HG03097 (cell line): Measurements from ENCODE around the gene TRIP6.
"Not testable (repeated sequence)": the region's sequence is repeated elsewhere in the genome, so short reads cannot be mapped to it uniquely, and the experiment has no call there.

Source experiments
- ATAC-seq: cut with Tn5 transposase; IDR thresholded peaks from one replicate; pipeline ENCODE4 v1.9.1; 2021; ENCODE audit not compliant: unreplicated experiment, low FRiP score

The TRIP6 gene

DNA sequence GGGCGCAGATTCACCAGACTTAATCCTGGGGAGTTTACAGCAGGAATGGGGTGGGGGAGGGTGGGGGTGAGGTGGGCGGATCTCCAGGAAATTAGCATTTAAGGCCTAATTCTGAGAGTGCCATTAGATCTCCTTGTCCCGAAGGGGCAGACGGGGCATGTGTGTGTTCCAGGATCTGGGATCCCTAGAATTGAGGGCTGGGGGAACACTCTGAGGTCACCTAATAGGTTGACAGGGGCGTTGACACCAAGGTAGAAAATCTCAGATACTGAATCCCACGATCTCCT lies 30.4 kb upstream of the TRIP6 start:
- ATAC-seq: no peak

GRCh38 chr7:100837099-100837836 lies 29.9 kb upstream of the TRIP6 start:
- ATAC-seq: no peak

- no peak for ATAC-seq
Observed at GRCh38 chr7:100839361-100839760, 27.8 kb upstream of the TRIP6 start.

DNA sequence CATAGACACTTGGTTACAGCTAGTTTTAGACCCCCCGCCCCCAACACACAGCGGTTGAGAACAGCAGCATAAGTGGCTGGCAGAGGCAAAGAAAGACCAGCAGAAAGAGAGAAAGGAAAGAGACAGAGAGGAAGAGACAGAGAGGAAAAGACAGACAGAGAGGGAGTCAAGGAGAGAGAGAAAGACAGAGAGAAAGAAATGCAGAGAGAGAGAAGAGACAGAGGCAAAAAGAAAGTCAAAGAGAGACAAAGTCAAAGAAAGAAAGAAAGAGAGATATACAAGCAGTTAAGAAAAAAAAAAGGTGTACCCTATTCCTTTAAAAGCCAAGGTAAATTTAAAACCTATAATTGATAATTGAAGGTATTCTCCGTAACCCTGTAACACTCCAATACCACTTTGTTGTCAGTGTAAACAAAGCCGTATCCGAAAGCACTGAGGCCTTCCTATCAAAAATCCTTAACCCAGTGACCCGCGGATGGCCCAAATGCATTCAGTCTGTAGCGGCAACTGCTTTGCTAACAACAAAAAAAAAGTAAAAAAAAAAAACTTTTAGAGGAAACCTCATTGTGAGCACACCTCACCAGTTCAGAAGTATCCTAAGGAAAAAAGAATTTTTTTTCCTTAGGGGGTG lies 26.6 kb upstream of the TRIP6 start:
- no peak for ATAC-seq

- ATAC-seq: no peak
Observed at GRCh38 chr7:100847360-100847759, 19.8 kb upstream of the TRIP6 start.

DNA sequence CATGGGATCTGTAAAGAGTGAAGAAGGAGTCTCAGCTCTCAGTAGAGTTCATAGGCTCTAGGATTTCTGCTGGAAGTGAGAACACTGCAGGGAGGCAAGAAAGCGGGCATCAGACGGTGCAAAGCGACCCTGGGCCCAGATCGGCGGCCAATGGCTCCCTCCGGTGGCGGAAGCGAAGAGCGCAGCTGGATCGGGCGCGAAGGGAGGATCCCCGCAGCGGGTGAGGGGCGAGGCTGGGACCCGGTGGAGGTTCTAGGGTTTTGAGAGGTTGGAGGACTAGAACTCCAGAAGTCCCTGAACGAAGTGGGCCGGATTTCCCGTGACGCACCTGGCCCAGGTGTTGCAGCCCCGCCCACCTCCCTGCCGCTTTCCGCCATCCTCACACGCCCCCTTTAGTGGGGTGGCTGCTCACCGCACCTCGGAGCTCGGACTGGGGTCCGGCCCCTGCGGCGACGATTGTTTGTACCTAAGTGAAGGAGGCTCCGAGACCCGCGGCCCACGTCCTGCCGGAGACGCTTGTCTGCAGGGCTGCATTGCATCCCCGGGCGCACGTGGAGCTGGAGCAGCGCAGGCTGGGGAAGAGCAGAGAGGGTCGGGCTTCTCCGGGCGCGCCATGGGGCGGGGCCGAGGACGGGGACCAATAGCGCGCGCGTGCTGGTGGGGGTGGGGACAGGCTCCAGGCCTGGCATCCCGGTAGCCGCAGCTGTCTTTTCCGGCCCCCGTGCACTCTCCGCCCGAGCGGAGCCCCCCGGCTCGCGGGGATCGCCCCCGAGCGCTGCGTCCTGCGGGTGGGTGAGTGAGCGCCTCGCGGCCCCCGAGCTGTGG lies 14.9 kb upstream of the TRIP6 start, which contains the start of gene SLC12A9:
Gene SLC12A9 (plus strand): TSS at position 666 of the 825 bp plus-strand sequence. CDS start 1,485 bp downstream, outside the sequence.
- peak; percentile 79 for ATAC-seq

DNA sequence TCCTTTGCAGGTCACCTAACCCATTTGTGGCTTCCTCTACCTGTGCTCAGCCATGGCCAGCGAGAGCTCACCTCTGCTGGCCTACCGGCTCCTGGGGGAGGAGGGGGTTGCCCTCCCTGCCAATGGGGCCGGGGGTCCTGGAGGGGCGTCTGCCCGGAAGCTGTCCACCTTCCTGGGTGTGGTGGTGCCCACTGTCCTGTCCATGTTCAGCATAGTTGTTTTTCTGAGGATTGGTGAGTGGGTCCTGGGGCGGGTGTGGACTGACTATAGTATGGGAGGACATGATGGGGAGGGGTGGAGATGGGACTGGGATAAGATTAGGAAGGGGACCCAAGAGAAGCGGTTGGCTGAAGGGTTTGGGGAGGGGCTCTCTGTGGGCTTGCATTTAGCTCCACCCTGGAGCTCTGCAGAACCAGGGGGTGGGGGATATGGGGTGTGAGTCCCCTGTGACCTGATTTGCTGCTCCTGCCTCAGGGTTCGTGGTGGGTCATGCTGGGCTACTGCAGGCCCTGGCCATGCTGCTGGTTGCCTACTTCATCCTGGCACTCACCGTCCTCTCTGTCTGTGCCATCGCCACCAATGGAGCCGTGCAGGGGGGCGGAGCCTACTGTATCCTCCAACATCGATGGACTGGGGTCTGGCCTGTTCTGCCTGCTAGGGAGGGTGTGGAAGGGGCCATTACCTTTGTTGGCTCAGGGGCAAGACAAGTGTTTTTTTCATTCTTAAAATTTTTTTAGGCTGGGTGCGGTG lies 12.9 kb upstream of the TRIP6 start:
- no peak for ATAC-seq

DNA sequence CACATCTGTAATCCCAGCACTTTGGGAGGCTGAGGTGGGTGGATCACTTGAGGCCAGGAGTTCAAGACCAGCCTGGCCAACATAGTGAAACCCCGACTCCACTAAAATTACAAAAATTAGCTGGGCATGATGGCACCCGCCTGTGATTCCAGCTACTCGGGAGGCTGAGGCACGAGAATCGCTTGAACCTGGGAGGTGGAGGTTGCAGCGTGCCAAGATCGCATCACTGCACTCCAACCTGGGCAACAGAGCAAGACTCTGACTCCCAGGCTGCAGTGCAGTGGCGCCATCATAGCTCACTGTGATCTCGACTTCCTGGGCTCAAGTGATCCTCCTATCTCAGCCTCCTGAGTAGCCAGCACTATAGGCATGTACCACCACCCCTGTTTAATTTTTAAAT lies 12.3 kb upstream of the TRIP6 start:
- not testable (repeated sequence) for ATAC-seq

DNA sequence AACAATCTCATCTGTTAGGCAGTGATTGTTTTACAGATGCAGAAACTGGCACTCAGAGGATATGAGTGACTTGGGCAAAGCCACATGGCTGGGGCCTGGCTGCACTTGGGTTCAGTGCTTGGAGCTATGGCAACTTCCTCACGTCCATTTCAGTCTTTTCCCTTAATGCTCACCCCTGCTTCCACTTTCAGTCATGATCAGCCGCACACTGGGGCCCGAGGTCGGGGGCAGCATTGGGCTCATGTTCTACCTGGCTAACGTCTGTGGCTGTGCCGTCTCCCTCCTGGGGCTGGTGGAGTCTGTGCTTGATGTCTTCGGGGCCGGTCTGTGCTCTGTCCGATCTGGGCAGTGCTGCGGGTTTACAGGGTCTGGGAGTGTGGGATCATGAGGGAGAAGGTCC lies 11.7 kb upstream of the TRIP6 start:
- no peak for ATAC-seq

- no peak for ATAC-seq
Observed at GRCh38 chr7:100856871-100857282, 10.3 kb upstream of the TRIP6 start.

DNA sequence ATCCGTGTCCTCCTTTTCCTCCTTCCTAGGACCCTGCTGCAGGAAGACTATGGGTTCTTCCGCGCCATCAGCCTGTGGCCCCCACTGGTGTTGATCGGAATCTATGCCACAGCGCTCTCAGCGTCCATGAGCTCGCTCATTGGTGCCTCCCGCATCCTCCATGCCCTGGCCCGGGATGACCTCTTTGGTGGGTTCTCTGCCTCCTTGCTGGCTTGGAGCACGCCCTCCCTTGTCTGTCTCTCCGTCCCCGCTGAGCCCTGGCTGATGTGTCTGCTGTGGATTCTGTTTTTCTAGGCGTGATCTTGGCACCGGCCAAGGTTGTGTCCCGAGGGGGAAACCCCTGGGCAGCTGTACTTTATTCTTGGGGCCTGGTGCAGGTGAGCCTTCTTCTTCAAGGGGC lies 7.3 kb upstream of the TRIP6 start:
- ATAC-seq: no peak

DNA sequence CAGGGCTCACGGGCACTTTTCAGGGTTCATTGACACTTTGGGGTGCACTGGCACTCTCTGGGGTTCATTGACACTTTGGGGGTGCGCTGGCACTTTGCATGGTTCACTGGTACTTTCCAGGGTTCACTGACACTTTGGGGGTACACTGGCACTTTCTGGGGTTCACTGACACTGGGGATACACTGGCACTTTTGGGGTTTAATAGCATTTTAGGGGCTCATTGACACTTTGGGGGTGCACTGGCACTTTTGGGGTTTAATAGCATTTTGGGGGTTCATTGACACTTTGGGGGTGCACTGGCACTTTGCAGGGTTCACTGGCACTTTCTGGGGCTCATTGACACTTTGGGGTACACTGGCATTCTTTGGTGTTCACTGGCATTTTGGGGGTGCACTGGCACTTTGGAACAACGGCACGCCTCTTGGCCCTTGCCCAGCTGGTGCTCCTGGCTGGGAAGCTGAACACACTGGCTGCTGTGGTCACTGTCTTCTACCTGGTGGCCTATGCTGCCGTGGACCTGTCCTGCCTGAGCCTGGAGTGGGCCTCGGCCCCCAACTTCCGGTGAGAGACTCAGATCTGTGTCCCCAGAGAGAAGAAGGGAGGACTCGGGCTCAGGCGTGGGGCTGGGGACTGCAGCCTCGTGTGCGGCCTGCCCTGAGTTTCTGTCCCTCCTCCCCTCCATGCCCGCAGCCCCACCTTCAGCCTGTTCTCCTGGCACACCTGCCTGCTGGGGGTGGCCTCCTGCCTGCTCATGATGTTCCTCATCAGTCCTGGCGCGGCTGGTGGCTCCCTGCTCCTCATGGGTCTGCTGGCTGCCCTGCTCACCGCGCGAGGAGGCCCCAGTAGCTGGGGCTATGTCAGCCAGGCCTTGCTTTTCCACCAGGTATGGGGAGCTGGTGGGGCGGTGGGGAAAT lies 6.2 kb upstream of the TRIP6 start:
- no peak for ATAC-seq

- ATAC-seq: no peak
Observed at GRCh38 chr7:100861616-100861985, 5.6 kb upstream of the TRIP6 start.

- no peak for ATAC-seq
Observed at GRCh38 chr7:100863406-100863950, 3.7 kb upstream of the TRIP6 start.

- no peak for ATAC-seq
Observed at GRCh38 chr7:100864263-100864845, 2.8 kb upstream of the TRIP6 start.

DNA sequence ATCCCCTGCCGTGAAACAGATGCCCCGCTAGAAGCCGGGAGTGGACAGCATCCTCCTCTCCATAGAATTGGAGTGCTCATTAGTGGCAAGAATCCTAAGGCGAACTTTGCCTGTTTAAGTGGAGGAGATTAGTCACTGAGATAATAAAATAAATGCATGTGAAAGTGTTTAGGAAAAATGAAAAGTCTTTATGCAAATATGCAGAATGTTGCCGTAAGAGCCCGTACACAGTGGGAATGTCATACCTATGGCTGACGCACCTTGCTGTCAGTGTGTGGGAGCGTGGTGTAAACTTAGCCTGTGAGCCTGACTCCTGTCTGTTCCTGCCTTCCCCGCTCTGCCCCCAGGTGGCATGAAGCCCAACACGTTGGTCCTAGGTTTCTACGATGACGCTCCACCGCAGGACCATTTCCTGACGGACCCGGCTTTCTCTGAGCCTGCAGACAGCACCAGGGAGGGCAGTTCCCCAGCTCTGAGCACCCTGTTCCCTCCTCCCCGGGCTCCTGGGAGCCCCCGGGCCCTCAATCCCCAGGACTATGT lies 1.7 kb upstream of the TRIP6 start:
- no peak for ATAC-seq

DNA sequence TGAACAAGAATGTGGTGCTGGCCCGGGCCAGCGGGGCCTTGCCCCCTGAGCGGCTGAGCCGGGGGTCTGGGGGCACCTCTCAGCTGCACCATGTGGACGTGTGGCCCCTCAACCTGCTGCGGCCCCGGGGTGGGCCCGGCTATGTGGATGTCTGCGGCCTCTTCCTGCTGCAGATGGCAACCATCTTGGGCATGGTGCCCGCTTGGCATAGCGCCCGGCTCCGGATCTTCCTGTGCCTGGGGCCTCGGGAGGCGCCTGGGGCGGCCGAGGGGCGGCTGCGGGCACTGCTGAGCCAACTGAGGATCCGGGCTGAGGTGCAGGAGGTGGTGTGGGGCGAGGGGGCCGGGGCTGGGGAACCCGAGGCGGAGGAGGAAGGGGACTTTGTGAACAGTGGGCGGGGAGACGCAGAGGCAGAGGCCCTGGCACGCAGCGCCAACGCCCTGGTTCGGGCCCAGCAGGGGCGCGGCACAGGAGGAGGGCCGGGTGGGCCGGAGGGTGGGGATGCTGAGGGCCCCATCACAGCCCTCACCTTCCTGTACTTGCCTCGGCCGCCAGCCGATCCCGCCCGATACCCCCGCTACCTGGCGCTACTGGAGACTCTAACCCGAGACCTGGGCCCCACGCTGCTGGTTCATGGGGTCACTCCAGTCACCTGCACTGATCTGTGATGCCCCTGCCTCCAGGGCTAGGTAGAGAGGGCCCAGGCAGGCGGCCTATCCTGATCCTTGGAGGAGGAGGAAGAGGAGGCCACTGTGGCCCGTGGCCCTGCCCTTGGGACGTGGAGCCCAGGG lies 1.1 kb upstream of the TRIP6 start:
- ATAC-seq: no peak

GRCh38 chr7:100866729-100867039 lies 503 bp upstream of the TRIP6 start:
- ATAC-seq: no peak
